ENCODE measurements around the gene PDE1C. TPM values are rescaled to one million over a fixed set of nuclear protein-coding genes. Genes with fewer than 3 reads are reported as not detected.

Gene PDE1C
- total and polyA plus RNA-seq, 3 experiments from 2014 or later: not detected

DNA sequence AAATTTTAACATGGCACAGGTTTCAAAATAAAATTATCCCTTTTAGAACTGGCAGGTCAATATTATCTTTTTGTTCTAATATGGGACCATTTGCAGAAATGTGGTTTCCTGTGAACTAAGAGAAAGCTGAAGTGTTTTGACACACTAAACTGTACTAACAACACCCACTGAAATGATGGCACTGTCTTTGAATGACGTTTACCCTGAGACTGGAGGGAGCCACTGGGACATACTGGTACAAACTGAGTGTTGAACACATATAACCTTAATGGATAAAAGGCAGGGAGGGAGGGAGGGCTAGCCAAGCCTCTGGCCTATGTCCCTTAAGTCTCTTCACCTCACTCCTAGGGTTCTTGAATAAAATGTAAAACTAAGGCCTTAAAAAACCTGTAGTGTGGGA is 95.9 kb downstream of the PDE1C start:
- Histone ChIP-seq H3K9me3 (ENCODE audit: low read length) (no peaks in the 10 kb centered on the region), H3K27ac (ENCODE audit: low read depth, low read length) (no peak overlapping the region), H3K36me3 (ENCODE audit: insufficient read depth, low read length) (no peaks in the 10 kb centered on the region), H3K27me3 (ENCODE audit: insufficient read depth, low read length, poor library complexity, severe bottlenecking) (no peaks in the 10 kb centered on the region), H3K4me1 (ENCODE audit: insufficient read depth, low read length) (no peaks in the 10 kb centered on the region), H3K4me3 (ENCODE audit: low read length) (no peak overlapping the region)
- H3K27ac Mint-ChIP-seq: no peak overlapping the region
- peaks cover 3 to 17% (median 15%) of the 10 kb centered on the region in 5 donors for H3K9me3 Mint-ChIP-seq
- no peak for DNase-seq
- no peaks in the 10 kb centered on the region for H3K4me1 Mint-ChIP-seq
- ChIA-PET POLR2A (no interaction called here), CTCF (no interaction called here)
- H3K27me3 Mint-ChIP-seq: no peaks in the 10 kb centered on the region
- no peak overlapping the region for H3K4me3 Mint-ChIP-seq
- H3K36me3 Mint-ChIP-seq: no peaks in the 10 kb centered on the region

DNA sequence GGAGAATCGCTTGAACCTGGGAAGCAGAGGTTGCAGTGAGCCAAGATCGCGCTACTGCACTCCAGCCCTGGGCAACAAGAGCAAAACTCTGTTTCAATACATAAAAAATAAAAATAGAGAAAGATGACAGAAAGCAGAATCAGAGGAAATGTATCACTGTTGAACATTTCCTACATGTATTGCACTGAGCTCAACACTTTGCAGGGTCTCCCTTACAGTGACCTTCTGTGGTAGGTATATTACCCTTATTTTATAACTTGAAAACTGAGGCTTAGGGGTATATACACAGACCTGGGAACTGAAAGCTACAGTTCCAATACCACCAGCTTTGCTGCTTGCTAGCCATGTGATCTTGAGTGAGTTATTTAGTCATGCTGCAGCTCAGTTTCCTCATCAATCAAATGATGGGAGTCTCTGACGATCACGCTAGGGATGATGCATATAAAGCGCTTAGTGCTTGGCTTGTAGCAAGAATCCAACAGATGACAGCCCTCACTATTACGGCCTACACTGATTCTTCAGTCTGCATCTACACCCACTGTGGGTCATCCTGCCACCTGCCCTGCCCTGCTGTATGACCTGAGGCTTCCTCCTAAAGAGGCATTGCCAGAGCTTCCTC is 99.0 kb downstream of the PDE1C start:
- Mint-ChIP-seq H3K4me1 (no peaks in the 10 kb centered on the region), H3K27ac (no peak overlapping the region), H3K9me3 (peaks cover 3 to 19% (median 9%) of the 10 kb centered on the region in 5 donors), H3K36me3 (no peaks in the 10 kb centered on the region), H3K27me3 (no peaks in the 10 kb centered on the region), H3K4me3 (no peak overlapping the region)
- ChIA-PET POLR2A (no interaction called here), CTCF (no interaction called here)
- H3K4me3 ChIP-seq (ENCODE audit: low read length): no peak overlapping the region
- no peak overlapping the region for H3K27ac ChIP-seq (ENCODE audit: low read depth, low read length)
- DNase-seq: no peak
- H3K4me1 ChIP-seq (ENCODE audit: insufficient read depth, low read length): no peaks in the 10 kb centered on the region
- H3K27me3 ChIP-seq (ENCODE audit: insufficient read depth, low read length, poor library complexity, severe bottlenecking): no peaks in the 10 kb centered on the region
- H3K36me3 ChIP-seq (ENCODE audit: insufficient read depth, low read length): no peaks in the 10 kb centered on the region
- no peaks in the 10 kb centered on the region for H3K9me3 ChIP-seq (ENCODE audit: low read length)

DNA sequence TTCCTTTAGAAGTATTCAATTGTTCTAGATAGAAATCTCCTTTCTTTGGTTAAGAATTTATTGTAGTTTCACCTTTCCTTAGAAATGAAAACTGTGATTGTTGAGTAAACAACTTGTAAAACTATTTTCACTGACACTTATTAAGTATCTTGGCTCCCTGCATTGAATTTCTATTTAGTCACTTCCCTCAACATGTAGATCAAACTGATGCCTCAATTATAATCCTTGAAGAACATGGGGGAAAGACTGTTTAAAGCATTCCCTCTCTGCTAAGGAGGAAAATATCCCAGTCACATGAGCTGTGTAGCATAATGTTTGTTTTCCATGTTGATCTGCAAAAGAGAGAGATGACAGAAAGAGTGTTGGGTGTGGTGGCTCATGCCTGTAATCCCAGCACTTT is 99.7 kb downstream of the PDE1C start:
- ChIA-PET POLR2A (no interaction called here), CTCF (no interaction called here)
- DNase-seq: no peak
- no peaks in the 10 kb centered on the region for H3K4me1 ChIP-seq (ENCODE audit: insufficient read depth, low read length)
- H3K27ac ChIP-seq (ENCODE audit: low read depth, low read length): no peak overlapping the region
- no peaks in the 10 kb centered on the region for H3K36me3 ChIP-seq (ENCODE audit: insufficient read depth, low read length)
- H3K4me1 Mint-ChIP-seq: no peaks in the 10 kb centered on the region
- no peak overlapping the region for H3K27ac Mint-ChIP-seq
- no peak overlapping the region for H3K4me3 ChIP-seq (ENCODE audit: low read length)
- peaks cover 3 to 21% (median 4%) of the 10 kb centered on the region in 5 donors for H3K9me3 Mint-ChIP-seq
- H3K36me3 Mint-ChIP-seq: no peaks in the 10 kb centered on the region
- H3K4me3 Mint-ChIP-seq: no peak overlapping the region
- H3K9me3 ChIP-seq (ENCODE audit: low read length): no peaks in the 10 kb centered on the region
- H3K27me3 ChIP-seq (ENCODE audit: insufficient read depth, low read length, poor library complexity, severe bottlenecking): no peaks in the 10 kb centered on the region
- H3K27me3 Mint-ChIP-seq: no peaks in the 10 kb centered on the region

DNA sequence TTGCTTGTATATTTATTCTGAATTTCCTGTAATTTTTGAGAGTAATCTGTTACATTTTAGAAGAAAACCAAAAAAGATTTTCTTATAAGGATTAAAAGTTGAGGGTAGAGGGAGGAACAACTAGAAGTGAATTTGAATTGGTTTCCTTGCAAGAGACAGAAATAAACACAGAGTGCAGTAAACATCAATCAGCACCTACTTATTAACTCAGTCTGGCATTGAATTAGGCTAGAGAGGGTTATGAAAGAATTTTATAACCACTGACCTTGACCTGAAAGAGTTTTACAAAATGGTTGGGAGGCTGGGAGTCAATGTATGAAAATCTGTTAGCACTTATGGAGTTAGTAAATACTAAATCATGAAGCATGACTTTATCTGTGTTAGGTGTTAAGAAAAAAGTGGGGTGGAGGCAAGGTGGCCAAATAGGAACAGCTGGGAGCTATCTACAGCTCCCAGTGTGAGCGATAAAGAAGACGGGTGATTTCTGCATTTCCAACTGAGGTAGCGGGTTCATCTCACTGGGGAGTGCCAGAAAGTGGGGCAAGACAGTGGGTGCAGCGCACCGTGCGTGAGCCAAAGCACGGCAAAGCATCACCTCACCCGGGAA is 106.5 kb downstream of the PDE1C start:
- no peaks in the 10 kb centered on the region for H3K27me3 ChIP-seq (ENCODE audit: insufficient read depth, low read length, poor library complexity, severe bottlenecking)
- CTCF ChIA-PET: no interaction called here

DNA sequence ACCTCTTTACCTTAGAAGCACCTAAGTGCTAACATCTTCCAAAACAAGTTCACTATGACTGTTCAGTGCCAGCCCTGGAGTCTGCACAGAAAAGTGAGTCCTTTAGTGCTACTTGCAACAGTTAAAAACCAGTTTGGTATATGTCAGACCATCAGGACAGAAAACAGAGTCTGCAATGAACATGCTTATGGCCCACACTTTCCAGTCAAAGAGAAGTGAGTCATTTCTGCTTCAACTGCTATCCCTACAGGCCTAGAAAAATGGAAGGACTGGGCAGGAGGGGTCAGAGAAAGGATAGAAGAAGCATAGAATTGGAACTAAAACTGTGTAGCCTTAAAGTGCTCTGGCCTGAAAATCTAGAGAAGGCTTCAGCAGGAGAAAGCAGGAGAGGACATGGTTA is 108.0 kb downstream of the PDE1C start:
- no peaks in the 10 kb centered on the region for H3K36me3 Mint-ChIP-seq
- ChIA-PET POLR2A (no interaction called here), CTCF (no interaction called here)
- H3K27me3 Mint-ChIP-seq: no peaks in the 10 kb centered on the region
- Histone ChIP-seq H3K4me1 (ENCODE audit: insufficient read depth, low read length) (no peaks in the 10 kb centered on the region), H3K9me3 (ENCODE audit: low read length) (no peaks in the 10 kb centered on the region), H3K27ac (ENCODE audit: low read depth, low read length) (no peak overlapping the region), H3K36me3 (ENCODE audit: insufficient read depth, low read length) (no peaks in the 10 kb centered on the region), H3K27me3 (ENCODE audit: insufficient read depth, low read length, poor library complexity, severe bottlenecking) (no peaks in the 10 kb centered on the region), H3K4me3 (ENCODE audit: low read length) (no peak overlapping the region)
- H3K4me1 Mint-ChIP-seq: no peaks in the 10 kb centered on the region
- no peak for DNase-seq
- H3K27ac Mint-ChIP-seq: no peak overlapping the region
- H3K4me3 Mint-ChIP-seq: no peak overlapping the region
- peaks cover 2 to 13% (median 8%) of the 10 kb centered on the region in 5 donors for H3K9me3 Mint-ChIP-seq

More for the DNA sequence above, 106.5 kb downstream of the PDE1C start:
- POLR2A ChIA-PET: no interaction called here
- H3K4me1 ChIP-seq (ENCODE audit: insufficient read depth, low read length): no peaks in the 10 kb centered on the region
- Mint-ChIP-seq H3K4me1 (no peaks in the 10 kb centered on the region), H3K27ac (no peak overlapping the region), H3K36me3 (no peaks in the 10 kb centered on the region), H3K9me3 (peaks cover 2 to 15% (median 8%) of the 10 kb centered on the region in 5 donors), H3K27me3 (no peaks in the 10 kb centered on the region), H3K4me3 (no peak overlapping the region)
- no peak for DNase-seq
- H3K27ac ChIP-seq (ENCODE audit: low read depth, low read length): no peak overlapping the region
- H3K9me3 ChIP-seq (ENCODE audit: low read length): no peaks in the 10 kb centered on the region
- no peaks in the 10 kb centered on the region for H3K36me3 ChIP-seq (ENCODE audit: insufficient read depth, low read length)
- no peak overlapping the region for H3K4me3 ChIP-seq (ENCODE audit: low read length)

DNA sequence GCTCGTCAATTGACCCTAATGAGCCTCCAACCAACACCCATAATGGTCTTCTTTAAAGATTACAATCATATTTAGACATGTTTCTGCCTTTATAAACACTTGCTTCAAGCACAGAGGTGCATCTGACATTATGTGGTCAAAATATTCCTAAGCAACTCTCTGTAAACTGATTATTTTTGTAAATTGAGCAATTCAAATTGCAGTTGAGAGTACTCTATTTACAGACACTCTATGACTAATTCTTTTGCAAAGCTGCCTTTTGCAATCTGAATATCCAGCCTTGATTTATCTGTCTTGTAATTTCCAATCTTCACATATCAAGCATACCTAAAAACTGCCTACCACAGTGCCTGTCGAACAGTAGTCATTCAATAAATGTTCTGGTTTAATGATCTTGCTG is 112.0 kb downstream of the PDE1C start:
- Histone ChIP-seq H3K4me3 (ENCODE audit: low read length) (no peak overlapping the region), H3K27ac (ENCODE audit: low read depth, low read length) (no peak overlapping the region), H3K27me3 (ENCODE audit: insufficient read depth, low read length, poor library complexity, severe bottlenecking) (no peaks in the 10 kb centered on the region), H3K4me1 (ENCODE audit: insufficient read depth, low read length) (no peaks in the 10 kb centered on the region), H3K36me3 (ENCODE audit: insufficient read depth, low read length) (no peaks in the 10 kb centered on the region), H3K9me3 (ENCODE audit: low read length) (no peaks in the 10 kb centered on the region)
- H3K36me3 Mint-ChIP-seq: no peaks in the 10 kb centered on the region
- no peak overlapping the region for H3K27ac Mint-ChIP-seq
- DNase-seq: no peak
- CTCF ChIA-PET: no interaction called here
- no peaks in the 10 kb centered on the region for H3K27me3 Mint-ChIP-seq
- no peaks in the 10 kb centered on the region for H3K4me1 Mint-ChIP-seq
- no peak overlapping the region for H3K4me3 Mint-ChIP-seq
- POLR2A ChIA-PET: no interaction called here
- peaks cover 0 to 10% (median 0%) of the 10 kb centered on the region in 5 donors for H3K9me3 Mint-ChIP-seq

DNA sequence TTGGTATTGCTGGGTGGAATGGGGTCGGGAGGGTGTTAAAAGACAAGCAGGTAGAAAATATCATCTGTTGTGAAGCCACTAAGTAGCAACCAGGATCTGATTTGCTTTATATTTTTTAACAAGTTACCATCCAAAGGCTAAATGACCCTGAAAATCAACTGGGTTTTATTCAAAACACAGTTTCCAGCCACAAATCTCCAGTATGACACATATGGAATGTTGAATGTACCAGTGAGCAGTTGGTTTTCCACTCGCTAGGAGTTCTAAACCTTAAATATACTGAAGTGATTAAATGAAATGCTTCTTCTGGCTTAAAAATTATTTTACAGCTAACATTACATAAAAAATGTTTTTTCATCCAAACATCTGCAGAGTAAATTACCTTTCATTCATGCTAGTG is 112.5 kb downstream of the PDE1C start:
- Histone ChIP-seq H3K27ac (ENCODE audit: low read depth, low read length) (no peak overlapping the region), H3K27me3 (ENCODE audit: insufficient read depth, low read length, poor library complexity, severe bottlenecking) (no peaks in the 10 kb centered on the region), H3K4me3 (ENCODE audit: low read length) (no peak overlapping the region), H3K36me3 (ENCODE audit: insufficient read depth, low read length) (no peaks in the 10 kb centered on the region), H3K4me1 (ENCODE audit: insufficient read depth, low read length) (no peaks in the 10 kb centered on the region), H3K9me3 (ENCODE audit: low read length) (no peaks in the 10 kb centered on the region)
- no peaks in the 10 kb centered on the region for H3K27me3 Mint-ChIP-seq
- H3K36me3 Mint-ChIP-seq: no peaks in the 10 kb centered on the region
- POLR2A ChIA-PET: no interaction called here
- peaks cover 0 to 10% (median 0%) of the 10 kb centered on the region in 5 donors for H3K9me3 Mint-ChIP-seq
- CTCF ChIA-PET: no interaction called here
- H3K4me1 Mint-ChIP-seq: no peaks in the 10 kb centered on the region
- H3K4me3 Mint-ChIP-seq: no peak overlapping the region
- H3K27ac Mint-ChIP-seq: no peak overlapping the region
- DNase-seq: no peak

DNA sequence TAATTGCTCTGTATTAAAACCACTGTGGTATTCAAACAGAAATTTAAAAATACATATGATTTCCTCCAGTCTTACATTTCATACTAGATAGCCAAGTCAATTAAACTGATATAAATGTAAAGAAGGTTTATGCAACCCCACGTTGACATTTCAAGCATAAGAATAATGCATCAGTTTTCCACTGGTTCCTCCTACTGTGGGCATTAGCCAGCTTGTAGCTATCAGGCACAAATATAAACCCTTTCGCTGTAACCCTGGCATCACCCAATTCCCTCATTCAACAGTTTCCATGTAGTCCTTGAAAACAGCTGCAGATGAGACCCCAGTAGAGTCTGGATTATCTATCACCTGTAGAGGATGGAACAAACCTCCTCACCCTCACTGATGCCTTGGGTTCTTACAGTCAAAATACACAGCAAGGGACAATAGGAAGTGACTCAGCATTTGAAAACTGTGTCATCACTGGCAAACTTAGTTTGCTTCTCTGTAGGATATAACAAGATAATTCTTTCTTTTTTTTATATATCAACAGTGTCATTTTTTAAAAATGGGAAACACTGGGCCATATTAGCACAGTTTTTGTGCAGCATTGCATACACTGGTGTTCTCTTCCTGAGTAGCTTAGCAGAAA is 113.0 kb downstream of the PDE1C start:
- Mint-ChIP-seq H3K27me3 (no peaks in the 10 kb centered on the region), H3K9me3 (peaks cover 0 to 10% (median 0%) of the 10 kb centered on the region in 5 donors), H3K36me3 (no peaks in the 10 kb centered on the region), H3K27ac (no peak overlapping the region), H3K4me3 (no peak overlapping the region), H3K4me1 (no peaks in the 10 kb centered on the region)
- CTCF ChIA-PET: no interaction called here
- no peak for DNase-seq
- no peaks in the 10 kb centered on the region for H3K9me3 ChIP-seq (ENCODE audit: low read length)
- H3K4me1 ChIP-seq (ENCODE audit: insufficient read depth, low read length): no peaks in the 10 kb centered on the region
- no peaks in the 10 kb centered on the region for H3K27me3 ChIP-seq (ENCODE audit: insufficient read depth, low read length, poor library complexity, severe bottlenecking)
- no peak overlapping the region for H3K4me3 ChIP-seq (ENCODE audit: low read length)
- no peak overlapping the region for H3K27ac ChIP-seq (ENCODE audit: low read depth, low read length)
- POLR2A ChIA-PET: no interaction called here
- no peaks in the 10 kb centered on the region for H3K36me3 ChIP-seq (ENCODE audit: insufficient read depth, low read length)

Measured in CD8-positive, alpha-beta memory T cell (primary cell).